AG09319 (cell line): Measurements from ENCODE around the gene PLCB1.
"Not testable (repeated sequence)": the region's sequence is repeated elsewhere in the genome, so short reads cannot be mapped to it uniquely, and the experiment has no call there.

Experiments used
- DNase-seq: peaks from one replicate; pipeline ENCODE4 v3.0.0-alpha.2; 2010; ENCODE audit warnings: low read depth; ENCODE audit errors: extremely low read depth
- CTCF ChIP-seq: IDR thresholded peaks from 2 replicates; pipeline ENCODE4 v1.5.1; 2011; ENCODE audit warnings: low read depth, mild to moderate bottlenecking, inconsistent platforms, low read length, moderate library complexity

Gene PLCB1

GRCh38 chr20:8432435-8433148 is 300.5 kb downstream of the PLCB1 start:
- TF ChIP-seq CTCF: no peak
- DNase-seq: no peak

GRCh38 chr20:8433291-8433690 is 301.2 kb downstream of the PLCB1 start:
- DNase-seq: no peak
- TF ChIP-seq CTCF: no peak

- no peak for TF ChIP-seq CTCF
- DNase-seq: no peak
Observed at GRCh38 chr20:8434326-8434876, 302.3 kb downstream of the PLCB1 start.

- DNase-seq: no peak
- no peak for TF ChIP-seq CTCF
Observed at GRCh38 chr20:8435285-8436035, 303.4 kb downstream of the PLCB1 start.

- not testable (repeated sequence) for DNase-seq
Observed at GRCh38 chr20:8436938-8437337, 304.9 kb downstream of the PLCB1 start.

GRCh38 chr20:8438748-8439147 is 306.7 kb downstream of the PLCB1 start:
- no peak for TF ChIP-seq CTCF
- DNase-seq: no peak

GRCh38 chr20:8443464-8444072 is 311.5 kb downstream of the PLCB1 start:
- no peak for TF ChIP-seq CTCF
- DNase-seq: no peak
